GM19455 (cell line): ENCODE data around the gene CLECL1.
"Not testable (repeated sequence)": the region's sequence is repeated elsewhere in the genome, so short reads cannot be mapped to it uniquely, and the experiment has no call there.

Source experiments
- ATAC-seq: cut with Tn5 transposase; IDR thresholded peaks from one replicate; pipeline ENCODE4 v1.9.1; 2021; ENCODE audit not compliant: unreplicated experiment

The CLECL1 gene

GRCh38 chr12:9752145-9752933 is 19.4 kb upstream of the CLECL1 start:
- no peak for ATAC-seq

GRCh38 chr12:9751204-9752144 is 18.6 kb upstream of the CLECL1 start:
- no peak for ATAC-seq

GRCh38 chr12:9750276-9751203 is 17.6 kb upstream of the CLECL1 start:
- no peak for ATAC-seq

GRCh38 chr12:9749640-9750039 is 16.7 kb upstream of the CLECL1 start:
- ATAC-seq: no peak

- ATAC-seq: no peak
These were observed 12.3 kb upstream of the CLECL1 start for GRCh38 chr12:9745199-9745598.

GRCh38 chr12:9742661-9743060 is 9.8 kb upstream of the CLECL1 start:
- no peak for ATAC-seq

GRCh38 chr12:9741726-9742125 is 8.8 kb upstream of the CLECL1 start:
- ATAC-seq: peak; percentile 83

GRCh38 chr12:9740106-9740750 is 7.3 kb upstream of the CLECL1 start:
- ATAC-seq: no peak

- not testable (repeated sequence) for ATAC-seq
These were observed 6.7 kb upstream of the CLECL1 start for GRCh38 chr12:9739404-9740105.

GRCh38 chr12:9738905-9739304 is 6.0 kb upstream of the CLECL1 start:
- not testable (repeated sequence) for ATAC-seq

- no peak for ATAC-seq
These were observed 4.2 kb upstream of the CLECL1 start for GRCh38 chr12:9736936-9737705.

- ATAC-seq: no peak
These were observed 2.7 kb upstream of the CLECL1 start for GRCh38 chr12:9735601-9736000.

GRCh38 chr12:9731797-9732196 is 1.1 kb downstream of the CLECL1 start:
- ATAC-seq: peak; percentile 40

- ATAC-seq: no peak
These were observed 1.5 kb downstream of the CLECL1 start for GRCh38 chr12:9731393-9731792.

- no peak for ATAC-seq
These were observed 2.3 kb downstream of the CLECL1 start for GRCh38 chr12:9730591-9730990.

- no peak for ATAC-seq
These were observed 2.9 kb downstream of the CLECL1 start for GRCh38 chr12:9730011-9730410.

- no peak for ATAC-seq
These were observed 3.8 kb downstream of the CLECL1 start for GRCh38 chr12:9729082-9729481.

- no peak for ATAC-seq
These were observed 5.1 kb downstream of the CLECL1 start for GRCh38 chr12:9727813-9728212.
